ENCODE results near the gene NR2F2.

The NR2F2 gene

GRCh38 chr15:96332637-96333121 lies 2.2 kb downstream of the NR2F2 start:
- DNase-seq (ENCODE audit: low read depth) = no peak

- no peak for DNase-seq (ENCODE audit: low read depth)
Measured at GRCh38 chr15:96333131-96334016, 2.9 kb downstream of the NR2F2 start.

- DNase-seq (ENCODE audit: low read depth) = no peak
Measured at GRCh38 chr15:96334017-96334704, 3.7 kb downstream of the NR2F2 start.

- DNase-seq (ENCODE audit: low read depth) = no peak
Measured at GRCh38 chr15:96334705-96335410, 4.4 kb downstream of the NR2F2 start.

GRCh38 chr15:96335411-96336024 lies 5.0 kb downstream of the NR2F2 start:
- DNase-seq (ENCODE audit: low read depth) = no peak

- DNase-seq (ENCODE audit: low read depth) = no peak
Measured at GRCh38 chr15:96336108-96336595, 5.7 kb downstream of the NR2F2 start.

- no peak for DNase-seq (ENCODE audit: low read depth)
Measured at GRCh38 chr15:96336596-96337364, 6.3 kb downstream of the NR2F2 start.

- DNase-seq (ENCODE audit: low read depth) = no peak
Measured at GRCh38 chr15:96337365-96338023, 7.0 kb downstream of the NR2F2 start.

GRCh38 chr15:96338074-96338765 lies 7.7 kb downstream of the NR2F2 start:
- DNase-seq (ENCODE audit: low read depth) = no peak

- DNase-seq (ENCODE audit: low read depth) = no peak
Measured at GRCh38 chr15:96338766-96339618, 8.5 kb downstream of the NR2F2 start.

- DNase-seq (ENCODE audit: low read depth) = no peak
Measured at GRCh38 chr15:96339619-96340347, 9.3 kb downstream of the NR2F2 start.

- DNase-seq (ENCODE audit: low read depth) = no peak
Measured at GRCh38 chr15:96340348-96340597, 9.8 kb downstream of the NR2F2 start.

GRCh38 chr15:96340598-96341512 lies 10.4 kb downstream of the NR2F2 start:
- DNase-seq (ENCODE audit: low read depth) = no peak

GRCh38 chr15:96341513-96342405 lies 11.3 kb downstream of the NR2F2 start:
- DNase-seq (ENCODE audit: low read depth) = no peak

- no peak for DNase-seq (ENCODE audit: low read depth)
Measured at GRCh38 chr15:96342406-96343112, 12.1 kb downstream of the NR2F2 start.
